ENCODE measurements around the gene TDRD3.

TDRD3 gene

DNA sequence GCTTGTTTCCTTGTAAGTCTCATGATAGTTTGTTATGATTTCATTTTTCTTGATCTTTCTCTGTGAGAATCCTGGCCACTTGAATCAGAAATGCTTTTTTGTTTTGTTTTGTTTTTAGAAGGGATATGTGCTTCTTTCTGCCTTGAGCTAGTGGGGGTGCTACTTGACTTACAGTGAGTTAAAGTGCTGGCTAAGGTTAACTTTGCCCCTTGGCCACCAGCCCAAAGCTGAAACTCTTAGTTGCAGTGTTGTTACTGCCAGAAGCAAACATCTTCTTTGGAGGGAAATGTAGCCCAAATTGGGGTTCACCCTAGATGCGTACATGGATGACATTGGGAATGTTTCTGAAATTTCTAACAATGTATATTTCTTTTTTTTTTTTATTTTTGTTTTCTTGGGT lies 57.4 kb downstream of the TDRD3 start:
- no peak for DNase-seq (ENCODE audit: low spot score)

- no peak for DNase-seq (ENCODE audit: low spot score)
Observed at GRCh38 chr13:60463787-60464186, 66.8 kb downstream of the TDRD3 start.

DNA sequence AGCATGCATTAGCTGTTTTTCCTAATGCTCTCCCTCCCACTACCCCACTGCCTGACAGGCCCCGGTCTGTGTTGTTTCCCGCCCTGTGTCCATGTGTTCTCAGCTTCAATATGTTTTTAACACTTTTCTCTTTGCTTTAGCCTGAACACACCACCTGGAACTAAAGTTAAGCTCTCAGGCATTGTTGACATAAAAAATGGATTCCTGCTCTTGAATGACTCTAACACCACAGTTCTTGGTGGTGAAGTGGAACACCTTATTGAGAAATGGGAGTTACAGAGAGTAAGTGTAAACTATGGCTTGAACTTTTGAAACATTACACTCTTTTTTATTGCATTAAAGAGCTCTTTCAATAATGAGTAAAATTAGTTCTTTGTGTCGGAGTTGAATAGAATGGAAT lies 70.1 kb downstream of the TDRD3 start:
- no peak for DNase-seq (ENCODE audit: low spot score)

DNA sequence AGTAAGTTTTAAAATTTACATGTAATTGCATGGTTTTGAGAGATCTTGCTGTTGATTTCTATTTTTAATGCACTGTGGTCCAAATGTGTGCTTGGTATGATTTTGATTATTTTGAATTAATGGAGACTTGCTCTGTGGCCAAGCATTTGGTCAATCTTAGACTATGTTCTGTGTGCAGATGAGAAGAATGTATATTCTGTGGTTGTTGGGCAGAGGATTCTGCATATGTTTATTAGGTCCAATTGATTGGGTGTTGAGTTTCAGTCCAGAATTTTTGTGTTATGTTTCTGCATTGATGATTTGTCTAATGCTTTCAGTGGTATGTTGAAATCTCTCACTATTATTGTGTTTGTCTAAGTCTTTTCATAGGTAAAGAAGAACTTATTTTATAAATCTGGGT lies 82.3 kb downstream of the TDRD3 start:
- DNase-seq (ENCODE audit: low spot score), result no peak

- no peak for DNase-seq (ENCODE audit: low spot score)
Observed at GRCh38 chr13:60482012-60482411, 85.0 kb downstream of the TDRD3 start.

DNA sequence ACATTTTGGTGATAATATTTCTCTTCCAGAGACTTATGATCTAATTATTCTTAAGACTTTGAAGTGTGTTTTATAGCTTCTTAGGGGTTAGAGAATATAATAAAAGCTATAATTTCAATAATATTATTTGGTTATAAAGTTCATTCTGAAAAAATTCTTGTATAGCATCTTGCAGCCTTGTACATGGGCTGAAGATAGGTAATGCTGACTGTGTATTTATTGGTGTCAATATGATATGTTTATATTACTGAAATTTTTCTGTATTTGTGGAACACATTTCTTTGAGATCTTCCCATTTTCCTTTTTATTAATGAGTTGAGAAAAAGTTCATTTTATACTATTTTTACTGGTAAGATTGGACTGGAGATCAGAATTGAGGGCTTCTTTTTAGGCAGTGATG lies 87.8 kb downstream of the TDRD3 start:
- no peak for DNase-seq (ENCODE audit: low spot score)

GRCh38 chr13:60491531-60491930 lies 94.5 kb downstream of the TDRD3 start:
- no peak for DNase-seq (ENCODE audit: low spot score)

DNA sequence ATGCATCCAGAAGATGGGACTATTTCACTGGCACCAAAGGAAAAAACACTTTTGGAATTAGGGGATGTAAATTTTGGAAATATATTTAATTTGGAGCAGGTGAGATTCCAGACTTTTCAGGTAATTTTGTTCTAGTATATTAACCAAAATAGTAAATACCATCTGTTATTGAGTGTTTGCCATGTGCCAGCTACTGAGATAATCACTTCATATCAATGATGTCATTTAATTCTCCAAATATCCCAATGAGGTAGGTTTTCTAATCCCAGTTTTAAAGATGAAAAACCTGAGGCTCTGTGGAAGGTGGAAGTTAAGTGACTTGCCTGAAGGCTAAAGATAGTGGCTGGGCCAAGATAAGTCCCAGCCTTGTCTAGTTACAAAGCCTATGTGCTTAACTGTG lies 95.2 kb downstream of the TDRD3 start:
- DNase-seq (ENCODE audit: low spot score), result no peak

DNA sequence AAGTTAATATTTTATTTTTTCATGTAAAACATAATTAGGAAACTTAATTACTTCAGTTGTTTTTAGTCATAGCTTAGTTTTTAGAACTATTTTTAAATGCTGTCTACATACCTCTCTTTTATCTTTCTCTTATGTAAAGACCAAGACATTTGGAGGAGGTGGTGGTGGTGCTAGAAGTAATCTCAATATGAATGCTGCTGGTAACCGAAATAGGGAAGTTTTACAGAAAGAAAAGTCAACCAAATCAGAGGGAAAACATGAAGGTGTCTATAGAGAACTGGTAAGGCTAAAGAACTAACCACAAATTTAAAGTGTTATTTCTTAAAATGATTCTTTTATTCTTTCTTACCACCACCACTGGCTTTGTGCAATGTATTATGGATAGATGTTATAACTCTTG lies 97.3 kb downstream of the TDRD3 start:
- no peak for DNase-seq (ENCODE audit: low spot score)

DNA sequence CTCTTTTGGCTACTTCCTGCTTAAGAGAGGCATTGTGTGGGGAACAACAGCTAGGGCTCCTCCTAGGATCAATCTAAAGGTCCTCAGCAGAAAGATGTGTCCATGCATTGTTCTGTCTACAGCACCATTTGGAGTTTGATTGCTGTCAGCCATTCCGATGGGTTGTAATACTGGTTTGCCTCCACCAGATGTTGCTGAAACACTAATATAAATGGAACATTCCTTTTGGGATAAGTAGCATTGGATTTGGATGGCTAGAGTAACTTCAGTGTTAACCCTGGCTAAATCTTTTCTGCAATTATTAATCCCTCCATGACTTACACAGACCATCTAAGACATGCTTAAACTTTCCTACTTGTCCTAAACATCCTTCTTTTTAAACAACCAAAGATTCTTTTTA lies 104.2 kb downstream of the TDRD3 start:
- DNase-seq (ENCODE audit: low spot score), result no peak

DNA sequence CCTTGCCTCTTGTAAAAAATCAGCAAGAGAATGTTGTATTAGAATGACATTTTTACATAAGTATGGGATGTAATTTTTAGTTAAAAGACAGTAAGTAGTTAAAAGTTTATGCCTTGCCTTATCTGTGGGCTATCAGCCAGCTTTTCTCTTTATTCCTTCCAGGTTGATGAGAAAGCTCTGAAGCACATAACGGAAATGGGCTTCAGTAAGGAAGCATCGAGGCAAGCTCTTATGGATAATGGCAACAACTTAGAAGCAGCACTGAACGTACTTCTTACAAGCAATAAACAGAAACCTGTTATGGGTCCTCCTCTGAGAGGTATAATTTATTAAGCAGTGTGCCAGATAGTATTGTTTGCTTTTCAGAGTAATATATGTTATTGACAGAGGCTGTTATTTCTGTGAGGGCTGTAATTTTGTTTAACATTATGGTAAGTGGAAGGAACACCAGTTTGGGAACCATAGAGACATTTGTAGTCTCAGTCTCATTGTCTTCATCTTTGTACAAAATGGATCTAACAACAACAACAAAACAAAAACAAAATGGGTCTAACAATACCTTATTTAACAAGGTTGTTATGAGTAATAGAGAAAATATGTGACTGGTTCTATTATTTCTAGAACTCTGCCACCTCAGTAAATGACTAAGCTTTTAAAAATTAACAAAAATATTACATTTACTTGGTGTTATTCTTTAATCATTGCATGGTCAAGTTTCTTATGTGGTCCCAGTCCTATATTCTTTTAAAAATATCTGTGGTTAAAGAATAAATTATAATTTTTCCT lies 112.8 kb downstream of the TDRD3 start:
- no peak for DNase-seq (ENCODE audit: low spot score)

DNA sequence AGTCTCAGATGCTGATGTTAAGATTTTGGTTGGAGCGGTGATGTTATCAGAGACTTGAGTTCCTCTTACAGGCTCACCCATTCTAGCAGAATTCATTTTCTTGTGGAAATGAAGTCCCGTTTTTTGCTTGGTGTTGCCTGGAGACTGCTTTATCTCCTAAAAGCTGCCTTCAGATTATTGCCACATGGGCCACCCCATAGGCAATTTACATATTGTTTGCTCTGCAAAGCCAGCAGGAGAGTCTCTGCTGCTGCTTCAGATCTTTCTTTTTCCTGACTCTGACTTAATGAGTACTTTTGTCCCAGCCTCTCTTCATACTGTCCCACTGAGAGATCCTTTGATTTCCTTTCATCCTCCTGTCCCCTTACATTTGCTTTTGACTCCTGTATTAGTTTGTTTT lies 114.6 kb downstream of the TDRD3 start:
- no peak for DNase-seq (ENCODE audit: low spot score)

- no peak for DNase-seq (ENCODE audit: low spot score)
Observed at GRCh38 chr13:60514891-60515290, 117.9 kb downstream of the TDRD3 start.

- DNase-seq (ENCODE audit: low spot score), result no peak
Observed at GRCh38 chr13:60519496-60519895, 122.5 kb downstream of the TDRD3 start.

- no peak for DNase-seq (ENCODE audit: low spot score)
Observed at GRCh38 chr13:60520902-60521569, 124.0 kb downstream of the TDRD3 start.

- no peak for DNase-seq (ENCODE audit: low spot score)
Observed at GRCh38 chr13:60538566-60538965, 141.5 kb downstream of the TDRD3 start.

- no peak for DNase-seq (ENCODE audit: low spot score)
Observed at GRCh38 chr13:60540276-60540675, 143.3 kb downstream of the TDRD3 start.

DNA sequence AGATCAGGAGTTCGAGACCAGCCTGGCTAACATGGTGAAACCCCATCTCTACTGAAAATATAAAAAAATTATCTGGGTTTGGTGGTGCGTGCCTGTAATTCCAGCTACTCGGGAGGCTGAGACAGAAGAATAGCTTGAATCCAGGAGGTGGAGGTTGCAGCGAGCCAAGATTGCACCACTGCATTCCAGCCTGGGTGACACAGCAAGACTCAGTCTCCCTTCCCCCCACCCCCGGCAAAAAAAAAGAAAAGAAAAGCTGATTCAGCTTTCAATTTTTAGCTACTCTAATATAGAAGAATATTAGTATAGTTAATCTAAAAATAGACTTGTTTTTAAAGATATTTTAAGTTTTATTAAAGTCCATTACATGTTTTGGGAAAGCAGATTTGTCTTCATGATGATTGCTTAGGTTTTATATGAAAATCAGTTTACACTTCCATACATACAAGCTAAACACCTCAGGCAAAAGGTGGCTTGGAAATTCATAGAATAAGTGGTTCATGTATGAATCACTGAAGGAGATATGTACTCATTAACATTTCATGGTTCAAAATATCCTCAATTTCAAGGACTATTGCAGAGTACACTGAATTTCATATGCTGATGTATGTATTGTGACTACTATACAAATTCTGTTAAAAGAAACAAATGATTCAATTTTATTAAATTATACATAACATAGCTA lies 165.2 kb downstream of the TDRD3 start:
- DNase-seq (ENCODE audit: low spot score), result no peak

DNA sequence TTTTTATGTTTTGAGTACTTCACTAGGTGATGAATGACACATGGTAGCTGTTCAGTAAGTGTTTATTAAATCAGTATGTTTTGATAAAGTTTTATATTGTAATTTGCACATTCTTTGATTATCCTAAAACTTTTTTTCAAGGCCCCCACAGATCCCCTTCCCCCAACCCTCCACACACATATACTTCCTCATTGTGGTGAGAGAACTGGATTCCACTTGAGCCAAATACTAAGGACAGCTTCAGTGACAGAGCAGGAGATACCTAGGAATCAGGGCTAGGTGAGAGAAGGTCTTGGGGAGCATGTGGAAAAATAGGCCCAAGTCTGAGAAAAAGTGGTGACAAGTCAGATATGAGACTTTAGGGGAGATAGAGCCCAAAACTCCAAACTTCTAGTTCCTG lies 174.6 kb downstream of the TDRD3 start:
- no peak for DNase-seq (ENCODE audit: low spot score)

DNA sequence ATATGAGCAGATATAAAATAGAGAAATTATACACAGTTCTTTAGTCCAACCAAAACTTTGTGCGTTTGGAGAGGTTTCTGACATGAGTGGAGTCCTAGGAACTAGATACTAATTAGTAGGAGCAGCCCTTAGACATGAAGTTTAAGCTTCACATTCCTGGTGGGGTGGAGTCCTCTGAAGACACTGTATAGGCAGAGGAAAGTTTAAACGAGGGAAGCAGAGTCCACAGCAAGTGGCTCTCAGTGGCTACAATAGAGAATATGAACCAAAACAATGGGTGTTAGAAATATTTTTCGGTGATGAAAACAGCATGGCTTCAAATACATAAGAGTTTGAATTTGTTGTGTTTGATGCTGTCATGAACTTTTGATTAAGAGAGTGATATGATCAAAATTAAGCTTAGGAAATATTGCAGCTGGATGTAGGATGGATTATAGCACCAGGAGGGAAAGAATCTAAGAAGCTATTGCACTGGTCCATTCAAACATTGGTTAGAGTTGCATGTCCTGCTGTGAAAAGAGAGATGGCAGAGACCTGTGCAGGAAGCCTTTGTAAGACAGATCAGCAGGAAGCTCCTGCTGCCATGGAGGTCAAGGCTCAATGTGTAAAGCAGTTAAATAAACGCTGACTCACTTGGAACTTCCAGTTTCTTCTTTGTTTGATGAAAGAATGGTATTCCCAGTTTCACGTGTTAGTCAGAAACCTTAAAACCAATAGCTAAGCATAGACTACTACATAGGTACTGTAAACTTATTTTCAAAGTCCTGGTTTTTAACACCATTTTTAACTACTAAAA lies 175.2 kb downstream of the TDRD3 start:
- DNase-seq (ENCODE audit: low spot score), result peak; percentile 4

DNA sequence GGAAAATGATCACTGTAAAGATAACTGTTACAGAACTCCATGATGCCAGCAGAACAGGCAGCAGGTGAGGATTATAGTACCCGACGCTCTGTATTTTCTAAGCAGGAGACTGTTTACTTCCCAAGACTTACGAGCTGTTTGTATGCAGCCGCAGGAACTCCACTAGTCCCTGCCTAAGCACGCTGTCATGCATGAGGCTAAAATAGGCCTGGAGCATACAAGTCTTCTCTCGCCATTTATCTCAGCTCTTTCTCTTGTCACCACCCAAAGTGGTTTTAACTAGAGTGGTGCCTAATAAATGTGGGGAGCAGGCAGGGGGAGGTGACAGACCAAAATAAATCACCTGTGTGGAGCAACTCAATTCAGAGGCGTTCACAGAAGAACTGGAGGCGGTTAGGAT lies 175.8 kb downstream of the TDRD3 start:
- no peak for DNase-seq (ENCODE audit: low spot score)

GRCh38 chr13:60574735-60575134 lies 177.7 kb downstream of the TDRD3 start:
- no peak for DNase-seq (ENCODE audit: low spot score)

All from HuH-7 (cell line).